K562 (cell line): ENCODE measurements around the gene GTF3C1. TPM values are rescaled to one million over a fixed set of nuclear protein-coding genes. Genes with fewer than 3 reads are reported as not detected.

Experiments
- PTTG1 ChIP-seq: fragments of 450-650 bp; IDR thresholded peaks from 2 replicates; pipeline ENCODE4 v1.6.1; 2016; ENCODE audit warnings: low read depth, mild to moderate bottlenecking, missing genetic modification characterization, missing compliant biosample characterization
- RERE ChIP-seq: sonication (generic); formaldehyde crosslinking; IDR thresholded peaks from 2 replicates; pipeline ENCODE4 v1.8.0; 2023; ENCODE audit warnings: missing genetic modification reagents, mild to moderate bottlenecking, borderline replicate concordance
- polyA plus RNA-seq, 8 experiments: library from polyadenylated mRNA; depleted of rRNA in 4 of 8; stranded (reverse) in 5 of 8; unstranded in 3 of 8; fragments of >200 nt; fragmentation: Nextera tagmentation in 2 of 8; fragmentation: Illumina TruSeq in 1 of 8; extraction: Ambion mirVana in 2 of 8; extraction: Trizol in 1 of 8; gene quantifications; 2 replicates each; pipeline versions ENCODE4 v1.2.1 to v1.2.3, GENCODE V29; 2011 to 2014; ENCODE audit warnings: inconsistent platforms in 1 of 8, missing spikeins in 1 of 8
- total RNA-seq, 7 experiments: library from RNA; depleted of rRNA in 6 of 7; stranded (reverse); fragments of >200 nt in 6 of 7; fragmentation: Illumina TruSeq in 2 of 7; extraction: Trizol in 2 of 7; gene quantifications; 2 replicates each; pipeline versions ENCODE4 v1.2.1 to v1.2.3, GENCODE V29; 2011 to 2021; ENCODE audit warnings: low replicate concordance in 1 of 7

Gene GTF3C1
- total and polyA plus RNA-seq, 9 of the 15 experiments (the other 6 are each of a cell fraction or from before 2014, with no cell fraction given), result 0.72 to 63.6 (median 30.9) TPM

- TF ChIP-seq RERE (CRISPR knock-in tag) (no peak), PTTG1 (tag) (no peak)
Observed at GRCh38 chr16:27461483-27462171, 88.1 kb downstream of the GTF3C1 start (continued).
